GM18526 (cell line): ENCODE measurements around the gene TUBA3C.

Experiments
- POLR2A ChIP-seq: IDR thresholded peaks from 3 replicates; pipeline ENCODE4 v1.6.1; 2011; ENCODE audit not compliant: insufficient read length; ENCODE audit errors: extremely low read depth

TUBA3C gene

GRCh38 chr13:19181621-19182485 lies at the start of gene TUBA3C:
Gene TUBA3C (minus strand): TSS chr13:19181824. CDS start chr13:19181747, 77 bp downstream.
- no peak for TF ChIP-seq POLR2A

DNA sequence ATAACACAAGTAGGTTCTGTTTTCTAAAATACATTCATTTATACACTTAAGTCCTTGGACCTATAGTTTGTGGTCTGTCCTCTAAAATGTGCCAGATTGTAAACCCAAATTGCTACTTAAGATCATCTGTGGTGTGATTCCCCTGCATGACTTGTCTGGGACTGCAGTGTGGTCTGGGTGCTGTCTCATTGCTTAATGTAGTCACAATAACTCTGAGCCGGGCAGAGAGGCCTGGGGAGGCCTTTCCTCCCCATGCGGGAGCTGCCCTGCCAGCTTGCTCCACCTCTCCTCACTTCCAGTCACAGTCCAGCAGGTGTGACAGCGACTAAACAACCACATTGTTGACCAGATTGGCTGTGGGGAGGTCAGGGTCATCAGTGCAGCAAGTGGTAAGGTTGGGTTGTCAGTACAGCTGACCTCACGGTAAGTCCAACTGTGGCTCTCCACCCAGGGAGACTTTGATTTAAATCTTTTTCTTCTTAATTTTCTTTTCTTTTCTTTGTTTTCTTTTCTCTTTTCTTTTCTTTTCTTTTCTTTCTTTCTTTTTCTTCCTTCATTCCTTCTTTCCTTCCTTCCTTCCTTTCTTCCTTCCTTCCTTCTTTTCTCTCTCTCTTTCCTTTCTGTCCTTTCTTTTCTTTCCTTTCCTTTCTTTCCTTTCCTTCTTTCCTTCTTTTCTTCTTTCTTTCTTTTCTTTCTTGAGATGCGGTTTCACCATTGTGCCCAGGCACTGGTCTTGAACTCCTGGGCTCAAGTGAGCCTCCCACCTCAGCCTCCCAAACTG lies 4.4 kb upstream of the TUBA3C start:
- TF ChIP-seq POLR2A, result no peak

GRCh38 chr13:19185086-19185864 lies 3.7 kb upstream of the TUBA3C start:
- TF ChIP-seq POLR2A, result no peak

GRCh38 chr13:19184176-19184575 lies 2.6 kb upstream of the TUBA3C start:
- TF ChIP-seq POLR2A, result no peak

GRCh38 chr13:19183676-19184075 lies 2.1 kb upstream of the TUBA3C start:
- no peak for TF ChIP-seq POLR2A

DNA sequence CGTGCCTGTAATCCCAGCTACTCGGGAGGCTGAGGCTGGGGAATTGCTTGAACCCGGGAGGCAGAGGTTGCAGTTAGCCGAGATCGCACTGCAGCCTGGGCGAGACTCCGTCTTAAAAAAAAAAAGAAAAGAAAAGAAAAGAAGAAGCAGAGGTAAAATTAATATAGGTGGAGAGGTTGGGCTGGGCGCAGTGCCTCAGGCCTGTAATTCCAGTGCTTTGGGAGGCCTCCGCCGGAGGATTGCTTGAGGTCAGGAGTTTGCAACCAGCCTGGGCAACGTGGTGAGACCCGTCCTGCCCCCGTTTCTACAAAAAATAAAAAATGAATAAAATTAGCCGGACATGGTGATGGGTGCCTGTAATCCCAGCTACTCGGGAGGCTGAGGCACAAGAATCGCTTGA lies 912 bp upstream of the TUBA3C start:
- TF ChIP-seq POLR2A, result no peak

- no peak for TF ChIP-seq POLR2A
Measured at GRCh38 chr13:19181021-19181620, 503 bp downstream of the TUBA3C start.

DNA sequence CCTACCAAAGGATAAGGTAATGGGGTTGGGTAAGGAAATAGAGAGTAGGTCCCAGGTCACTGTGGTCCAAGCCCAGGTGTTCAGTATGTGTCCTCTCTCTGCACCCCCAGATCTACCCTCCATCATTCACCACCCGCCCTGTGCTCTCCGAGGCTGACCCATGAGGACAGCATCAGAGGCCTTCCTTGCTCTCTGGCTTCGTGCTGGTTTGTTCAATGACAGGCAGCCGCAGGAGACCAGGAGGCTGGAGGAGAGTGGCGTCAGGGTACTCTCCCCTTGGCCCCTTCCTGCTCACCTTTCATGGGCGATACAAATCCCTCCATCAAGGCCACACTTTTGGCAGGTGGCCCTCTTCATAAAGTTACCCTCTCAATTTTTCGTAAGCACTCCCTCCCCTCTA lies 1.7 kb downstream of the TUBA3C start:
- TF ChIP-seq POLR2A, result no peak

- TF ChIP-seq POLR2A, result no peak
Measured at GRCh38 chr13:19178901-19179593, 2.6 kb downstream of the TUBA3C start.

- TF ChIP-seq POLR2A, result no peak
Measured at GRCh38 chr13:19173752-19174151, 7.9 kb downstream of the TUBA3C start.

DNA sequence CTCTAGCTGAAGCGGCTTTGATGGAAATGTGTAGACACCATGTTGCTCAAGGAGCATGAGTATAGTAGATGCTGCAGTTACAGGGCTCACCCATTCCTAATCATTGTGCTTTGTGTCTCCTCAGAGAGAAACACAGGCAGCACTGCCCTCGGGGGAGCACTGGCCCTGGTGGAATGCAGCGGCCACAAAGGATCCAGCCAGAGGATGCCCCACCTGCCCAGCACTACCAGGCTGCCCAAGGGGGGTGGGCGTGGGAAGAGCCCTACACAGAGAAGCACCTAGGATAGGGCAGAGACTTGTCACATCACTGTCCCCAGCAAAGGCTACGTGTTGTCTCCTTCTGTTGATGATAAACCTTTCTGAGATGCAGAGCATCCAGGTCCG lies 9.0 kb downstream of the TUBA3C start:
- no peak for TF ChIP-seq POLR2A

DNA sequence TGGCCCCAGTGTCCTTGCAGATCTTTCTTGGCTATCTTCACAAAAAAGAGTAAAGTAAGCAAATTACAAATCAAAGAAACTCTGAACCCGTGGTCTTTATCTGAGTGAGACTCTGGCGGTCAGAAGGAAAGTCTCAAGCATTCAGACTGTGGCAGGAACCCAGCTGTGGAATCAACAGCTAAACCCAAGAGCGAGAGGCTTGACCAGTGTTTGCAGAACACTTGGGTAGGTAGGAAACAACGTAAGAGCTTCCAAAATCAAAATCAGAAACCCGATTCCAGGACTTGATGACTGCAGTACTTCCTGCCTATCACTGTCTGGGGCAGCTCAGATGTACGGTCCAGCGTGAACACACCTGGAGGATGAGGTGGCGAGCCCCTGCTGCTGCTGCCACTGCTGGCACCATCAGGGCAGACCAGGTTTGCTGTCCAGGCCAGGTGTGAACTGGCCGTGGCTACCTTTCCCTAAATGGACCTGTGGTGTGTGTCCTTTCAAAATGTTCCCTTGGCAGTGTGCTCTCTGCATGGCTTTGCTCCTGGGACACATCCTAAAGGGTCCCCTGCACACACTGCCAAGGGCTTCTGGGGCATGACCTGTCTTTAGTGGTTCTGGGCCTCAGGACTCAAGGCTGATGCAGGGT lies 9.5 kb downstream of the TUBA3C start:
- no peak for TF ChIP-seq POLR2A

DNA sequence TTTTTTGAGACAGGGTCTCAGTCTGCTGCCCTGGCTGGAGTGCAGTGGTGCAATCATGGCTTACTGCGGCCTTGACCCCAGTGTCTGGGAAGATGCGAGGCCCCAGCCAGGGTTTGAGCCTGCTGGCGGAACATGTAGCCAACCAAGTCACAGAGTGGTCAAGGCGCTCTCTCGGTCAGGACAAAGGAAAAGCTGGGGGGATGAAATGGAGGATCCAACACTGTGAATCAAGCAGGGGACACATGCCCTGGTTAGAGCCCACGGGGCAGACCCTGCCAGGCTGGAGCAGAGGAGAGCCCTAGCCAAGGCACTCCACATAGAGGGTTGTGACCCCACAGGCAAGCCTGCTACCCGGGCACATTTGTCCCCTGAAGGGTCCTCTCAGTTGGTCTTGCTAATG lies 10.1 kb downstream of the TUBA3C start:
- no peak for TF ChIP-seq POLR2A

DNA sequence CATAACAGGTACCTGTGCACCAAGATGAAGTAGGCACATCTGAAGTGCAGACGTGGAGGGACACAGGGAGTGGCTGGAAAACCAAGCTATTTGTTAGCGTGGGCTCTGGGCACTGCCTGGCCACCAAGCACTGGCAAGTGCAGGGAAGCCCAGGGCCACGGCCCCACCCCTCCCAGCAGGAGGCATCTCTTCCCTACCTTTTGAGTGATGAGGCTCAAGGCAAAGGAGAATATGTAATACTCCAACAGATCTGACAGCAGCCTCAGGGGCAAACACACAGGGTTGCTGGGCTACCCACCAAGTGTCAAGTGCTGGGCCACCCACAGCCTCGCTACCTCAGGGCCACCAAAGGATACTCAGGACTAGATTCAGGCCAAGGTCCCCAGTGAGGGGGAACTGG lies 11.6 kb downstream of the TUBA3C start:
- TF ChIP-seq POLR2A, result no peak
